ENCODE data around the gene DCUN1D1.

The DCUN1D1 gene

GRCh38 chr3:182905623-182906022, 74.7 kb downstream of the DCUN1D1 start:
- Histone ChIP-seq H4K20me1 (ENCODE audit: insufficient read depth) (no peaks in the 10 kb centered on the region), H3K4me2 (no peak overlapping the region)

DNA sequence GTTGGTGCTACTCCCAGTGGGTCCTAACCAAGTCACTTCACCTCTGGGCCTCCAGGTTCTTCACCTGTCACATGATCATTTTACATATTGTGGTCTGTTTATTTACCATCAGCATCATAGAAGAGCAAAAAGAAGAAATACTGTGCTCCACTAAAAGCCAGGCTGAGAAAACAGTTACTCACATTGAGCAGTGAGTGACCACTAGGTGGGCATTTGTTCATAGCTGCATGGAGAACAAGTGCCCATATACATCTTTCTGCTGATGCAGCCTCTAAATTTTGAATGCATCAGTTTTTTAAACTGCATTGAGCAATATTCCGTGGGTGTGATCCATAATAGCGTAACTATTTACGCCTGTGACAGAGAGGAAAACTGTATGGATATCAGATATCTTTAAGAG, 76.2 kb downstream of the DCUN1D1 start:
- no peaks in the 10 kb centered on the region for H3K27me3 ChIP-seq (ENCODE audit: insufficient read depth, low read depth)
- TF ChIP-seq, protein P1, sequence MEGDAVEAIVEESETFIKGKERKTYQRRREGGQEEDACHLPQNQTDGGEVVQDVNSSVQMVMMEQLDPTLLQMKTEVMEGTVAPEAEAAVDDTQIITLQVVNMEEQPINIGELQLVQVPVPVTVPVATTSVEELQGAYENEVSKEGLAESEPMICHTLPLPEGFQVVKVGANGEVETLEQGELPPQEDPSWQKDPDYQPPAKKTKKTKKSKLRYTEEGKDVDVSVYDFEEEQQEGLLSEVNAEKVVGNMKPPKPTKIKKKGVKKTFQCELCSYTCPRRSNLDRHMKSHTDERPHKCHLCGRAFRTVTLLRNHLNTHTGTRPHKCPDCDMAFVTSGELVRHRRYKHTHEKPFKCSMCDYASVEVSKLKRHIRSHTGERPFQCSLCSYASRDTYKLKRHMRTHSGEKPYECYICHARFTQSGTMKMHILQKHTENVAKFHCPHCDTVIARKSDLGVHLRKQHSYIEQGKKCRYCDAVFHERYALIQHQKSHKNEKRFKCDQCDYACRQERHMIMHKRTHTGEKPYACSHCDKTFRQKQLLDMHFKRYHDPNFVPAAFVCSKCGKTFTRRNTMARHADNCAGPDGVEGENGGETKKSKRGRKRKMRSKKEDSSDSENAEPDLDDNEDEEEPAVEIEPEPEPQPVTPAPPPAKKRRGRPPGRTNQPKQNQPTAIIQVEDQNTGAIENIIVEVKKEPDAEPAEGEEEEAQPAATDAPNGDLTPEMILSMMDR (conservative IDR thresholded peaks at IDR 0.05; ENCODE audit: low read depth, low read length) = no peak
- no peaks in the 10 kb centered on the region for H3K36me3 ChIP-seq (ENCODE audit: insufficient read depth)
- no peak overlapping the region for H3K27ac ChIP-seq
- peaks cover 35% of the 10 kb centered on the region for H3K4me1 ChIP-seq (ENCODE audit: low read depth, poor library complexity, severe bottlenecking)
- H3K4me2 ChIP-seq = no peak overlapping the region
- H3K9ac ChIP-seq = no peak overlapping the region
- no peak overlapping the region for H2AFZ ChIP-seq (ENCODE audit: low read depth)
- H3K79me2 ChIP-seq (ENCODE audit: insufficient read depth, low read depth) = no peaks in the 10 kb centered on the region
- H3K4me3 ChIP-seq (IDR thresholded peaks at IDR 0.05; ENCODE audit: insufficient read depth, low read depth, low read length) = no peak overlapping the region
- H4K20me1 ChIP-seq (ENCODE audit: insufficient read depth) = no peaks in the 10 kb centered on the region

More at GRCh38 chr3:182905623-182906022, 74.7 kb downstream of the DCUN1D1 start:
- Histone ChIP-seq H2AFZ (ENCODE audit: low read depth) (no peak overlapping the region), H3K4me3 (IDR thresholded peaks at IDR 0.05; ENCODE audit: insufficient read depth, low read depth, low read length) (no peak overlapping the region), H3K79me2 (ENCODE audit: insufficient read depth, low read depth) (no peaks in the 10 kb centered on the region), H3K9ac (no peak overlapping the region), H3K4me1 (ENCODE audit: low read depth, poor library complexity, severe bottlenecking) (peaks cover 40% of the 10 kb centered on the region), H3K36me3 (ENCODE audit: insufficient read depth) (no peaks in the 10 kb centered on the region), H3K27me3 (ENCODE audit: insufficient read depth, low read depth) (no peaks in the 10 kb centered on the region), H3K27ac (no peak overlapping the region)
- TF ChIP-seq, protein P1 (conservative IDR thresholded peaks at IDR 0.05; ENCODE audit: low read depth, low read length) = no peak

DNA sequence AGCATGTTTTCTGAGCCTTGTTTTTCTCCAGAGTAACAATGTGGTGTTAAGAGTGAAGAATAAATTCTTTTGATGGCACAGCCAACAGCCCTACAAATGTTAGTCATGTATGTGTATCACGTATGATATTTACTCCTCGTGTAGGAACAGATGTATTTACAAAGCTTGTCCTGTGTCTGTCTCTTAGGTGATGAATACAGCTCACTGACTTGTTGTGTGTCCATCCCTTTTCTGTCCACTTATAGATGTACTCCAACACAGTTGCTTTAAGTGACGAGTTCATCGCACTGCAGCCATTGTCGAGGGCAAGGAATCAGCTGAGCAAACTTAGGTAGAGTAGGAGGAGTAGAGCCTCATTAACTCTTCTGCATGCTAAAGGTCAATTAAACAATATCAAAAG, 78.1 kb downstream of the DCUN1D1 start:
- Histone ChIP-seq H4K20me1 (ENCODE audit: insufficient read depth) (no peaks in the 10 kb centered on the region), H3K9ac (no peak overlapping the region), H3K4me3 (IDR thresholded peaks at IDR 0.05; ENCODE audit: insufficient read depth, low read depth, low read length) (no peak overlapping the region), H3K4me1 (ENCODE audit: low read depth, poor library complexity, severe bottlenecking) (peaks cover 30% of the 10 kb centered on the region), H2AFZ (ENCODE audit: low read depth) (no peak overlapping the region), H3K4me2 (no peak overlapping the region), H3K27ac (no peak overlapping the region), H3K27me3 (ENCODE audit: insufficient read depth, low read depth) (no peaks in the 10 kb centered on the region), H3K36me3 (ENCODE audit: insufficient read depth) (no peaks in the 10 kb centered on the region), H3K79me2 (ENCODE audit: insufficient read depth, low read depth) (no peaks in the 10 kb centered on the region)
- TF ChIP-seq, protein P1 (conservative IDR thresholded peaks at IDR 0.05; ENCODE audit: low read depth, low read length) = no peak

DNA sequence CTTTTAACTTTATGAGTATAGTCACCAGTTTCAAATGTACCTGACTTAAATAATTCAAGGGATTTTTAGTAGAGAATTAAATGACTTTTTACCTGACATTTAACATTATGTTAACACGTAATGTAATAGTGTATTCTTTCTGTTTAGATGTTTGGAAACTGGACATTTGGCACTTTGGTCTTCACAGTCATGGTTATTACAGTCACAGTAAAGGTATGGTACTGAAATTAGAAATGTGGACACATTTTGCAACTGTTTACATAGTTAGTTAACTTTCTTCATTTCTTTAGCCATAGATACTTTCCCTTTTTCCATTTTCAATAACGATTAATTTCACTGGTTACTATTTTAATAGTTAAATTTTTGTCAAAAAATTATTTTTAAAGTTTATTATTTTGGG, 83.8 kb downstream of the DCUN1D1 start:
- no peaks in the 10 kb centered on the region for H3K4me1 ChIP-seq (ENCODE audit: low read depth, poor library complexity, severe bottlenecking)
- TF ChIP-seq, protein P1 (conservative IDR thresholded peaks at IDR 0.05; ENCODE audit: low read depth, low read length) = no peak
- H3K4me2 ChIP-seq = no peak overlapping the region
- H3K4me3 ChIP-seq (IDR thresholded peaks at IDR 0.05; ENCODE audit: insufficient read depth, low read depth, low read length) = no peak overlapping the region
- no peak overlapping the region for H3K9ac ChIP-seq
- H3K27me3 ChIP-seq (ENCODE audit: insufficient read depth, low read depth) = no peaks in the 10 kb centered on the region
- no peaks in the 10 kb centered on the region for H3K79me2 ChIP-seq (ENCODE audit: insufficient read depth, low read depth)
- no peak overlapping the region for H2AFZ ChIP-seq (ENCODE audit: low read depth)
- no peaks in the 10 kb centered on the region for H3K36me3 ChIP-seq (ENCODE audit: insufficient read depth)
- H3K27ac ChIP-seq = no peak overlapping the region
- no peaks in the 10 kb centered on the region for H4K20me1 ChIP-seq (ENCODE audit: insufficient read depth)

All from KMS-11 (cell line).